Mesodermal cell (in vitro differentiated cells): ENCODE results near the gene TBC1D20.
"Not testable (repeated sequence)": the region's sequence is repeated elsewhere in the genome, so short reads cannot be mapped to it uniquely, and the experiment has no call there.

ENCODE experiments used
- H3K27ac ChIP-seq: 2 replicates; pipeline ENCODE4 v1.7.0; 2013; ENCODE audit warnings: mild to moderate bottlenecking, low read depth, low read length, moderate library complexity; ENCODE audit not compliant: severe bottlenecking
- H3K36me3 ChIP-seq: 2 replicates; pipeline ENCODE4 v1.7.1; 2013; ENCODE audit warnings: mild to moderate bottlenecking, low read length, moderate library complexity; ENCODE audit not compliant: control insufficient read depth, insufficient read depth
- H3K4me1 ChIP-seq: one replicate; pipeline ENCODE4 v1.7.1; 2013; ENCODE audit warnings: mild to moderate bottlenecking, low read length; ENCODE audit not compliant: insufficient read depth, control insufficient read depth, poor library complexity, severe bottlenecking
- H3K4me3 ChIP-seq: 2 replicates; pipeline ENCODE4 v1.7.0; 2013; ENCODE audit warnings: low read length, control low read depth, mild to moderate bottlenecking; ENCODE audit not compliant: insufficient read depth, poor library complexity, severe bottlenecking; ENCODE audit errors: extremely low read depth
- H3K9me3 ChIP-seq: 2 replicates; pipeline ENCODE4 v1.7.1; 2013; ENCODE audit warnings: mild to moderate bottlenecking, low read length, moderate library complexity; ENCODE audit not compliant: control insufficient read depth
- WGBS, 2 experiments: methylation state at CpG; one replicate each; pipeline ENCODE4 v1.1.5; 2013; ENCODE audit warnings: missing lambda C conversion rate in 2 of 2; ENCODE audit not compliant: insufficient coverage in 2 of 2; 5-methylcytosine and 5-hydroxymethylcytosine counted together

Gene TBC1D20

GRCh38 chr20:397432-398237, 64.7 kb downstream of the TBC1D20 start:
- Histone ChIP-seq H3K4me1 (no peaks in the 10 kb centered on the region), H3K27ac (no peak overlapping the region), H3K9me3 (no peaks in the 10 kb centered on the region), H3K36me3 (peaks cover 37% of the 10 kb centered on the region), H3K4me3 (no peak overlapping the region)
- WGBS, 2 experiments: 88 to 100% methylated on average over 4 of the region's 6 CpGs

- 82 to 97% methylated on average over 2 to 3 of the region's 4 CpGs for WGBS, 2 experiments
- no peak overlapping the region for H3K27ac ChIP-seq
- no peak overlapping the region for H3K4me3 ChIP-seq
- H3K9me3 ChIP-seq: no peaks in the 10 kb centered on the region
- H3K4me1 ChIP-seq: no peaks in the 10 kb centered on the region
- H3K36me3 ChIP-seq: peaks cover 41% of the 10 kb centered on the region
These were observed 65.5 kb downstream of the TBC1D20 start for GRCh38 chr20:396619-397431.

GRCh38 chr20:396252-396618, 66.1 kb downstream of the TBC1D20 start:
- no peak overlapping the region for H3K27ac ChIP-seq
- peaks cover 45% of the 10 kb centered on the region for H3K36me3 ChIP-seq
- H3K4me3 ChIP-seq: no peak overlapping the region
- H3K4me1 ChIP-seq: no peaks in the 10 kb centered on the region
- H3K9me3 ChIP-seq: no peaks in the 10 kb centered on the region
- WGBS, 2 experiments: 93 to 94% methylated on average over 21 to 22 of the region's 24 CpGs

GRCh38 chr20:393296-393695, 69.0 kb downstream of the TBC1D20 start:
- not testable (repeated sequence) for H3K4me3 ChIP-seq, H3K27ac ChIP-seq, H3K9me3 ChIP-seq, H3K4me1 ChIP-seq
- 89% methylated on average over 1 to 2 of the region's 2 CpGs for WGBS, 2 experiments
- peaks cover 70% of the 10 kb centered on the region for H3K36me3 ChIP-seq

GRCh38 chr20:391041-391711, 71.2 kb downstream of the TBC1D20 start:
- 92 to 95% methylated on average over 24 to 29 of the region's 29 CpGs for WGBS, 2 experiments
- Histone ChIP-seq H3K4me1 (no peaks in the 10 kb centered on the region), H3K4me3 (no peak overlapping the region), H3K36me3 (peaks cover 63% of the 10 kb centered on the region), H3K27ac (no peak overlapping the region), H3K9me3 (no peaks in the 10 kb centered on the region)

GRCh38 chr20:389220-389619, 73.1 kb downstream of the TBC1D20 start:
- peaks cover 48% of the 10 kb centered on the region for H3K36me3 ChIP-seq
- no peak overlapping the region for H3K27ac ChIP-seq
- H3K4me3 ChIP-seq: no peak overlapping the region
- no peaks in the 10 kb centered on the region for H3K9me3 ChIP-seq
- WGBS, 2 experiments: 89 to 94% methylated on average over 3 to 6 of the region's 6 CpGs
- no peaks in the 10 kb centered on the region for H3K4me1 ChIP-seq

- H3K27ac ChIP-seq: no peak overlapping the region
- no peaks in the 10 kb centered on the region for H3K9me3 ChIP-seq
- 94 to 95% methylated on average over 20 to 21 of the region's 21 CpGs for WGBS, 2 experiments
- peaks cover 46% of the 10 kb centered on the region for H3K36me3 ChIP-seq
- no peak overlapping the region for H3K4me3 ChIP-seq
- no peaks in the 10 kb centered on the region for H3K4me1 ChIP-seq
These were observed 74.0 kb downstream of the TBC1D20 start for GRCh38 chr20:388034-388994.

GRCh38 chr20:387520-387919, 74.8 kb downstream of the TBC1D20 start:
- no peak overlapping the region for H3K27ac ChIP-seq
- peaks cover 44% of the 10 kb centered on the region for H3K36me3 ChIP-seq
- no peaks in the 10 kb centered on the region for H3K4me1 ChIP-seq
- no peaks in the 10 kb centered on the region for H3K9me3 ChIP-seq
- 100% methylated on average over 1 of the region's 3 CpGs; no CpG with 5 or more reads in 1 of the 2 experiments for WGBS, 2 experiments
- H3K4me3 ChIP-seq: no peak overlapping the region

- H3K4me3 ChIP-seq: not testable (repeated sequence)
These were observed 75.7 kb downstream of the TBC1D20 start for GRCh38 chr20:386634-387033.

More at GRCh38 chr20:386634-387033, 75.7 kb downstream of the TBC1D20 start:
- not testable (repeated sequence) for H3K9me3 ChIP-seq, H3K4me1 ChIP-seq, H3K27ac ChIP-seq
- WGBS, 2 experiments: 94 to 100% methylated on average over 3 to 5 of the region's 8 CpGs
- peaks cover 39% of the 10 kb centered on the region for H3K36me3 ChIP-seq
